CD4-positive, alpha-beta T cell (primary cell): ENCODE data around the gene OAS3. TPM values are rescaled to one million over a fixed set of nuclear protein-coding genes. Genes with fewer than 3 reads are reported as not detected.

Experiments used
- ATAC-seq: fragments of 200-7000 bp; cut with Tn5 transposase; one replicate; pipeline ENCODE4 v1.10.0; 2022; ENCODE audit warnings: mild to moderate bottlenecking; ENCODE audit not compliant: poor library complexity
- CTCF ChIA-PET: fragments of 350-600 bp; sonication (Branson Sonifier 250); formaldehyde crosslinking; loops from one replicate; lab custom pipeline; 2021; ENCODE audit warnings: antibody characterized with exemption, inconsistent platforms; lab: Charles Lee
- POLR2A ChIA-PET: fragments of 350-600 bp; sonication (Branson Sonifier 250); formaldehyde crosslinking; loops from one replicate; lab custom pipeline; 2021; ENCODE audit warnings: antibody characterized with exemption, inconsistent platforms; lab: Charles Lee
- DNase-seq, 14 experiments: peaks; one replicate each; pipeline ENCODE4 v3.0.0-alpha.2; 2013 to 2020; ENCODE audit warnings: mixed read lengths in 2 of 14
- H3K27ac ChIP-seq, 2 donors: one replicate each; pipeline versions ENCODE4 v1.5.1 to v1.7.0; 2013; ENCODE audit warnings: low read length in 2 of 2, low read depth in 1 of 2, mild to moderate bottlenecking in 1 of 2
- H3K27me3 ChIP-seq, 2 experiments: 1 replicate in 1 of 2; 2 replicates in 1 of 2; pipeline versions ENCODE4 v1.6.1 to v1.7.0; 2013; ENCODE audit warnings: low read length in 2 of 2, control low read depth in 1 of 2, mild to moderate bottlenecking in 1 of 2, moderate library complexity in 1 of 2; ENCODE audit not compliant: insufficient read depth in 2 of 2, control insufficient read depth in 1 of 2
- H3K36me3 ChIP-seq: one replicate; pipeline ENCODE4 v1.6.1; 2013; ENCODE audit warnings: low read length, control low read depth; ENCODE audit not compliant: insufficient read depth
- H3K4me1 ChIP-seq: one replicate; pipeline ENCODE4 v1.6.1; 2013; ENCODE audit warnings: low read length, control low read depth; ENCODE audit not compliant: insufficient read depth
- H3K4me3 ChIP-seq: one replicate; pipeline ENCODE4 v1.5.1; 2013; ENCODE audit warnings: mild to moderate bottlenecking, low read length, moderate library complexity
- H3K9me3 ChIP-seq, 2 experiments: 1 replicate in 1 of 2; 2 replicates in 1 of 2; pipeline versions ENCODE4 v1.6.1 to v1.7.0; 2013; ENCODE audit warnings: low read length in 2 of 2, mild to moderate bottlenecking in 2 of 2, control low read depth in 1 of 2, moderate library complexity in 1 of 2; ENCODE audit not compliant: control insufficient read depth in 1 of 2, insufficient read depth in 1 of 2
- H3K27ac Mint-ChIP-seq: one replicate; pipeline ENCODE4 v1.8.0; 2020; ENCODE audit warnings: mixed read lengths
- H3K27me3 Mint-ChIP-seq: one replicate; pipeline ENCODE4 v1.8.0; 2021; ENCODE audit warnings: mixed read lengths
- H3K36me3 Mint-ChIP-seq: one replicate; pipeline ENCODE4 v1.8.0; 2021; ENCODE audit warnings: low read depth, mixed read lengths
- H3K4me1 Mint-ChIP-seq: one replicate; pipeline ENCODE4 v1.8.0; 2021; ENCODE audit warnings: low read depth, mixed read lengths
- H3K4me3 Mint-ChIP-seq: one replicate; pipeline ENCODE4 v1.8.0; 2020; ENCODE audit warnings: mild to moderate bottlenecking, mixed read lengths
- H3K9me3 Mint-ChIP-seq: one replicate; pipeline ENCODE4 v1.8.0; 2020; ENCODE audit warnings: mixed read lengths
- intact Hi-C, 2 experiments: fragments of 100-400 bp; cut with DNase I in 1 of 2; cut with micrococcal nuclease in 1 of 2; formaldehyde crosslinking; loops; one replicate each; pipeline versions ENCODE4 v1.15.1 to v1.9.0; 2023 to 2025; cut with DNase I, micrococcal nuclease
- total RNA-seq, 174 experiments: library from RNA in 2 of 174; stranded (reverse) in 2 of 174; gene quantifications; one replicate each; pipeline ENCODE4 v1.2.3 and lab custom pipeline; 2021 to 2026
- TF ChIP-seq, protein P1 (sequence below): fragments of 200-600 bp; IDR thresholded peaks from one replicate; pipeline ENCODE4 v1.8.0; 2022; ENCODE audit warnings: antibody characterized with exemption, mild to moderate bottlenecking

Gene OAS3
- total RNA-seq, 2 experiments from 2014 or later = 13.9 to 14.5 TPM

DNA sequence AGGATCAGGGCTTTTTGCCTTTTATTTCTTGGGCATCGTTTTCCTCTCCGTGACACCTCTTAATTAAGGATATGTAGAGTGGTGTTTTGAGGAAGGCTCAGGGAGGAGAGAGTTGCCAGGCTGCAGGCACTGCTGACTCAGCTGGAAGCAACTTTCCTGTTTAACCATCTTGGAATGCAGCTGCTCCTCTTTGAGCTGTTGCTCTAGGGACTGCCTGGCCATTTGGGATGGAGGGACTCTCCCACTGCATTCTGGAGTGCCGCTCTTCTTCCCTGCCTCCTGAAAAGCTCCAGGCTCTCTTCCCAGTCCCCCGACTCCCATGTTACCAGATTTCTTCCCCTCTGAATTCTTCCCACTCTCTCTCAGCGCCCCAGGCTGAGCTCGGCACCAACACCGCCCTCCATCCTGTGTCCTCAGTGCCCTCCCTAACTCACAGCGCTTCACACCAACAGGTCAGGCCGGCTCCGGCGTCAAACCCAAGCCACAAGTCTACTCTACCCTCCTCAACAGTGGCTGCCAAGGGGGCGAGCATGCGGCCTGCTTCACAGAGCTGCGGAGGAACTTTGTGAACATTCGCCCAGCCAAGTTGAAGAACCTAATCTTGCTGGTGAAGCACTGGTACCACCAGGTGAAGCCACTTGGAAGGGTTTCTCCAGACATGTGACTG is 5.9 kb downstream of the OAS3 start:
- no peak overlapping the region for H3K27ac Mint-ChIP-seq
- TF ChIP-seq, protein P1, sequence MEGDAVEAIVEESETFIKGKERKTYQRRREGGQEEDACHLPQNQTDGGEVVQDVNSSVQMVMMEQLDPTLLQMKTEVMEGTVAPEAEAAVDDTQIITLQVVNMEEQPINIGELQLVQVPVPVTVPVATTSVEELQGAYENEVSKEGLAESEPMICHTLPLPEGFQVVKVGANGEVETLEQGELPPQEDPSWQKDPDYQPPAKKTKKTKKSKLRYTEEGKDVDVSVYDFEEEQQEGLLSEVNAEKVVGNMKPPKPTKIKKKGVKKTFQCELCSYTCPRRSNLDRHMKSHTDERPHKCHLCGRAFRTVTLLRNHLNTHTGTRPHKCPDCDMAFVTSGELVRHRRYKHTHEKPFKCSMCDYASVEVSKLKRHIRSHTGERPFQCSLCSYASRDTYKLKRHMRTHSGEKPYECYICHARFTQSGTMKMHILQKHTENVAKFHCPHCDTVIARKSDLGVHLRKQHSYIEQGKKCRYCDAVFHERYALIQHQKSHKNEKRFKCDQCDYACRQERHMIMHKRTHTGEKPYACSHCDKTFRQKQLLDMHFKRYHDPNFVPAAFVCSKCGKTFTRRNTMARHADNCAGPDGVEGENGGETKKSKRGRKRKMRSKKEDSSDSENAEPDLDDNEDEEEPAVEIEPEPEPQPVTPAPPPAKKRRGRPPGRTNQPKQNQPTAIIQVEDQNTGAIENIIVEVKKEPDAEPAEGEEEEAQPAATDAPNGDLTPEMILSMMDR = no peak
- ATAC-seq (no peak), DNase-seq (no peak)
- Histone ChIP-seq H3K9me3 (no peaks in the 10 kb centered on the region), H3K27me3 (no peaks in the 10 kb centered on the region), H3K27ac (no peak overlapping the region), H3K4me1 (peaks cover 14% of the 10 kb centered on the region), H3K4me3 (no peak overlapping the region), H3K36me3 (peaks cover 68% of the 10 kb centered on the region)
- no peaks in the 10 kb centered on the region for H3K9me3 Mint-ChIP-seq
- peaks cover 63% of the 10 kb centered on the region for H3K36me3 Mint-ChIP-seq
- no peak overlapping the region for H3K4me3 Mint-ChIP-seq
- H3K4me1 Mint-ChIP-seq = peaks cover 13% of the 10 kb centered on the region
- intact Hi-C loops = no loop called here
- ChIA-PET POLR2A (interaction anchor here (0.9 kb wide), 2 partner anchors 18 to 34 kb away, joined by 3 to 4 read pairs; partner anchors contain the start of gene OAS2), CTCF (no interaction called here)
- no peaks in the 10 kb centered on the region for H3K27me3 Mint-ChIP-seq

DNA sequence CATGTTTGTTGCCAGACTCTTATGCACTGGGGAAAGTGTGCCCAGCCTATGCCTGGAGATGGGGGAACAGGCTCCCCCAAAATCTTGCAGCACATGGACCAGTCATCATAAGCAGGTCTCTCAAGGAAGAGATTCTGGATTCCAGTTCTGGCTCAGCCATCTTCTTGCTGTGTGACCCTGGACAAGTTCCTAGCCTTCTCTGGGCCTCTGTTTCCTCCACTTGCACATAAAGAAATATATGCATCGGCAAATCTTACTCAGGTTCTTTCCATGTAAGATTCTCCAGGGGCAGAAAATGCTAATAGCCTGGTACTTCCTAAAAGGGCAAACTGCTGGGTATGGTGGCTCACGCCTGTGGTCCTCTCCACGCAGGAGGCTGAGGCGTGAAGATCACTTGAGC is 7.2 kb downstream of the OAS3 start:
- no peak for ATAC-seq
- Mint-ChIP-seq H3K4me3 (no peak overlapping the region), H3K27me3 (no peaks in the 10 kb centered on the region), H3K36me3 (peaks cover 69% of the 10 kb centered on the region), H3K9me3 (no peaks in the 10 kb centered on the region), H3K4me1 (peaks cover under 1% of the 10 kb centered on the region), H3K27ac (no peak overlapping the region)
- no peak for DNase-seq
- Histone ChIP-seq H3K9me3 (peaks cover 0 to 1% of the 10 kb centered on the region in 2 experiments), H3K27ac (no peak overlapping the region), H3K4me3 (no peak overlapping the region), H3K36me3 (peaks cover 79% of the 10 kb centered on the region), H3K27me3 (no peaks in the 10 kb centered on the region), H3K4me1 (peaks cover under 1% of the 10 kb centered on the region)
- intact Hi-C loops = no loop called here
- ChIA-PET CTCF (no interaction called here), POLR2A (no interaction called here)
- TF ChIP-seq, protein P1 = no peak

DNA sequence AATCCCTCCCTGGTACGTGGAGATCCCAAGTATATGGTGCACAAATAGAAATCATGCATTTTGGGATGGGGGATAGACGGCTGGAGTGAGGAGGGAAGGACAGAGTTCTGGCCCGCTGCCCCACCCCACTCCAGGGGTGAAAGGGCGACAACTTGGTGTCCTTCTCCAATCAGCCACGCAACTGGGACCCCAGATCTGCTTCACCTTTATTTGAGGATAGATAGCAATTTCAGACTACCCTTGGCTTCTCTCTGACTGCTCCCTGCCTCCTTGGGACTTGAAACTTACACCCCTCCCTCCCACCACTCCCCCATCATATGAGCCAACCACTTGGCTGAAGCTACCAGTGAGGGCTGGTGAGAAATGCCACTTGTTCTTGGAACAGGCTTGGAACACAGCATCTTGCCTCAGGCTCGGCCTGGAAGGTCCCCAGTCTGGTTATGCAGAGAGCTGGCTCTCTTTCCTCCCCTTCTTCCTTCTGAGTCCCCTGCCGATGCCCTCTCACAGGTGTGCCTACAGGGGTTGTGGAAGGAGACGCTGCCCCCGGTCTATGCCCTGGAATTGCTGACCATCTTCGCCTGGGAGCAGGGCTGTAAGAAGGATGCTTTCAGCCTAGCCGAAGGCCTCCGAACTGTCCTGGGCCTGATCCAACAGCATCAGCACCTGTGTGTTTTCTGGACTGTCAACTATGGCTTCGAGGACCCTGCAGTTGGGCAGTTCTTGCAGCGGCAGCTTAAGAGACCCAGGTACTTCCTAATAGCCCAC is 8.1 kb downstream of the OAS3 start:
- Histone ChIP-seq H3K4me1 (no peaks in the 10 kb centered on the region), H3K27me3 (no peaks in the 10 kb centered on the region), H3K4me3 (no peak overlapping the region), H3K9me3 (peaks cover 0 to 6% of the 10 kb centered on the region in 2 experiments), H3K27ac (no peak overlapping the region), H3K36me3 (peaks cover 85% of the 10 kb centered on the region)
- no peak for DNase-seq
- ChIA-PET POLR2A (no interaction called here), CTCF (no interaction called here)
- Mint-ChIP-seq H3K4me1 (no peaks in the 10 kb centered on the region), H3K36me3 (peaks cover 78% of the 10 kb centered on the region), H3K27me3 (no peaks in the 10 kb centered on the region), H3K4me3 (no peak overlapping the region), H3K27ac (no peak overlapping the region), H3K9me3 (no peaks in the 10 kb centered on the region)
- intact Hi-C loops = no loop called here
- TF ChIP-seq, protein P1 = no peak
- no peak for ATAC-seq
